Prostate gland (tissue), 2 donors: ENCODE measurements around the gene FBXL4. TPM values are rescaled to one million over a fixed set of nuclear protein-coding genes. Genes with fewer than 3 reads are reported as not detected.

Source experiments
- DNase-seq: peaks from one replicate; pipeline ENCODE4 v3.0.0-alpha.2; 2019; ENCODE audit warnings: low spot score
- H3K27ac ChIP-seq, 2 donors: fragments of 200-600 bp; sonication (generic); 2 replicates each; pipeline ENCODE4 v1.5.1; 2017 to 2019
- H3K27me3 ChIP-seq: fragments of 200-600 bp; sonication (generic); replicated peaks from 2 replicates; pipeline ENCODE4 v1.5.1; 2019; ENCODE audit not compliant: insufficient read depth
- H3K36me3 ChIP-seq, 2 donors: fragments of 200-600 bp; sonication (generic); 1 replicate in 1 of 2; 2 replicates in 1 of 2; pipeline versions ENCODE4 v1.5.1 to v1.8.1; 2017 to 2019
- H3K4me1 ChIP-seq: fragments of 200-600 bp; sonication (generic); replicated peaks from 2 replicates; pipeline ENCODE4 v1.5.1; 2019
- H3K4me3 ChIP-seq, 2 donors: fragments of 200-600 bp; sonication (generic); 2 replicates each; pipeline ENCODE4 v1.5.1; 2017 to 2019
- H3K9me3 ChIP-seq: fragments of 200-600 bp; sonication (generic); 2 replicates; pipeline ENCODE4 v1.5.1; 2017
- CTCF ChIP-seq, 4 experiments: fragments of 200-600 bp in 2 of 4; fragments of 450-650 bp in 2 of 4; sonication (generic) in 2 of 4; IDR thresholded peaks; 1 replicate in 3 of 4; 2 replicates in 1 of 4; pipeline ENCODE4 v1.5.1; 2016 to 2019; ENCODE audit warnings: antibody characterized with exemption in 4 of 4, mild to moderate bottlenecking in 2 of 4, moderate library complexity in 2 of 4
- POLR2A ChIP-seq: fragments of 450-650 bp; IDR thresholded peaks from one replicate; pipeline ENCODE4 v1.6.1; 2016; ENCODE audit warnings: antibody characterized with exemption, mild to moderate bottlenecking
- POLR2AphosphoS5 ChIP-seq: sonication (generic); formaldehyde crosslinking; IDR thresholded peaks from one replicate; pipeline ENCODE4 v1.6.1; 2017; ENCODE audit warnings: antibody characterized with exemption
- WGBS: methylation state at CpG from one replicate; pipeline ENCODE4 v1.1.5; 2018; 5-methylcytosine and 5-hydroxymethylcytosine counted together
- intact Hi-C: fragments of 100-400 bp; cut with DNase I; formaldehyde crosslinking; loops from one replicate; pipeline ENCODE4 v1.14.2; 2022
- total RNA-seq, 2 donors: library from RNA; depleted of rRNA; stranded (reverse); fragments of >200 nt; gene quantifications; one replicate each; pipeline ENCODE4 v1.1.0, GENCODE V29; 2016

Gene FBXL4
- total RNA-seq, 2 donors from 2014 or later: 21.6 to 27.1 TPM

GRCh38 chr6:98984121-98984520, 36.4 kb upstream of the FBXL4 start:
- DNase-seq: no peak
- H3K4me3 ChIP-seq: no peak overlapping the region
- no peaks in the 10 kb centered on the region for H3K27me3 ChIP-seq
- intact Hi-C loops: no loop called here
- no peak for TF ChIP-seq POLR2A
- H3K4me1 ChIP-seq: no peaks in the 10 kb centered on the region
- no peaks in the 10 kb centered on the region for H3K9me3 ChIP-seq
- 89% methylated on average over 1 of the region's 1 CpG for WGBS
- no peak overlapping the region for H3K27ac ChIP-seq
- no peaks in the 10 kb centered on the region for H3K36me3 ChIP-seq

GRCh38 chr6:98981473-98981872, 33.7 kb upstream of the FBXL4 start:
- Histone ChIP-seq H3K27ac (no peak overlapping the region), H3K36me3 (no peaks in the 10 kb centered on the region), H3K27me3 (no peaks in the 10 kb centered on the region), H3K4me1 (no peaks in the 10 kb centered on the region), H3K9me3 (no peaks in the 10 kb centered on the region), H3K4me3 (no peak overlapping the region)
- 67% methylated on average over 1 of the region's 1 CpG for WGBS
- intact Hi-C loops: no loop called here
- DNase-seq: no peak
- TF ChIP-seq POLR2AphosphoS5 (no peak), CTCF (IDR thresholded peaks at IDR 0.05) (no peak), POLR2A (no peak)

- H3K36me3 ChIP-seq: no peaks in the 10 kb centered on the region
- no peaks in the 10 kb centered on the region for H3K27me3 ChIP-seq
- no peak overlapping the region for H3K27ac ChIP-seq
- intact Hi-C loops: no loop called here
- TF ChIP-seq CTCF (IDR thresholded peaks at IDR 0.05) (no peak), POLR2AphosphoS5 (no peak), POLR2A (no peak)
- no peak overlapping the region for H3K4me3 ChIP-seq
- DNase-seq: no peak
- 92% methylated on average over 2 of the region's 2 CpGs for WGBS
- H3K9me3 ChIP-seq: no peaks in the 10 kb centered on the region
- H3K4me1 ChIP-seq: no peaks in the 10 kb centered on the region
Measured at GRCh38 chr6:98980819-98981218, 33.1 kb upstream of the FBXL4 start.

GRCh38 chr6:98977671-98978292, 30.0 kb upstream of the FBXL4 start:
- no peak for DNase-seq
- Histone ChIP-seq H3K27ac (no peak overlapping the region), H3K4me3 (no peak overlapping the region), H3K27me3 (no peaks in the 10 kb centered on the region), H3K9me3 (no peaks in the 10 kb centered on the region), H3K4me1 (no peaks in the 10 kb centered on the region), H3K36me3 (no peaks in the 10 kb centered on the region)
- intact Hi-C loops: no loop called here
- TF ChIP-seq POLR2AphosphoS5: no peak
- no peak for TF ChIP-seq POLR2A
- no peak for TF ChIP-seq CTCF (IDR thresholded peaks at IDR 0.05)
- 38% methylated on average over 2 of the region's 2 CpGs for WGBS

GRCh38 chr6:98976674-98977385, 29.1 kb upstream of the FBXL4 start:
- Histone ChIP-seq H3K4me1 (no peaks in the 10 kb centered on the region), H3K27me3 (no peaks in the 10 kb centered on the region), H3K4me3 (no peak overlapping the region), H3K27ac (no peak overlapping the region), H3K36me3 (no peaks in the 10 kb centered on the region), H3K9me3 (no peaks in the 10 kb centered on the region)
- WGBS: 35% methylated on average over 4 of the region's 4 CpGs
- no peak for DNase-seq
- intact Hi-C loops: no loop called here
- TF ChIP-seq POLR2A: no peak
- no peak for TF ChIP-seq POLR2AphosphoS5
- TF ChIP-seq CTCF (IDR thresholded peaks at IDR 0.05): no peak
